ENCODE data around the gene ZNF629.
A peak's percentile ranks its signal among the peaks of the same experiment; 100 is the strongest.

The ZNF629 gene

GRCh38 chr16:30766206-30766932 lies 20.6 kb downstream of the ZNF629 start:
- DNase-seq = no peak

- DNase-seq = no peak
Measured at GRCh38 chr16:30764816-30765465, 22.1 kb downstream of the ZNF629 start.

GRCh38 chr16:30764086-30764485 lies 22.9 kb downstream of the ZNF629 start:
- DNase-seq = no peak

GRCh38 chr16:30762991-30763725 lies 23.8 kb downstream of the ZNF629 start:
- DNase-seq = no peak

GRCh38 chr16:30761928-30762902 lies 24.8 kb downstream of the ZNF629 start, which contains the start of the genes CFAP119 and RNF40:
Gene CFAP119 (minus strand): TSS chr16:30762062. CDS start chr16:30761748, 314 bp downstream.
Gene RNF40 (plus strand): TSS chr16:30762322. CDS start chr16:30762546, 224 bp downstream.
- DNase-seq = peak; percentile 98

GRCh38 chr16:30761427-30761927 lies 25.5 kb downstream of the ZNF629 start:
- DNase-seq = no peak

- DNase-seq = no peak
Measured at GRCh38 chr16:30760577-30761426, 26.2 kb downstream of the ZNF629 start.

- no peak for DNase-seq
Measured at GRCh38 chr16:30760001-30760559, 26.9 kb downstream of the ZNF629 start.

- no peak for DNase-seq
Measured at GRCh38 chr16:30758988-30759491, 28.0 kb downstream of the ZNF629 start.

GRCh38 chr16:30757316-30757715 lies 29.7 kb downstream of the ZNF629 start:
- no peak for DNase-seq

- no peak for DNase-seq
Measured at GRCh38 chr16:30756781-30757100, 30.3 kb downstream of the ZNF629 start.

- DNase-seq = no peak
Measured at GRCh38 chr16:30755955-30756780, 30.8 kb downstream of the ZNF629 start.

- DNase-seq = no peak
Measured at GRCh38 chr16:30753596-30753995, 33.4 kb downstream of the ZNF629 start.

GRCh38 chr16:30750876-30751465 lies 36.0 kb downstream of the ZNF629 start:
- no peak for DNase-seq

- no peak for DNase-seq
Measured at GRCh38 chr16:30750201-30750600, 36.8 kb downstream of the ZNF629 start.

GRCh38 chr16:30748634-30749445 lies 38.2 kb downstream of the ZNF629 start:
- peak; percentile 27 for DNase-seq

GRCh38 chr16:30747799-30748633 lies 39.0 kb downstream of the ZNF629 start, which contains the start of gene PHKG2:
Gene PHKG2 (plus strand): TSS chr16:30748425. CDS start chr16:30748821, 396 bp downstream.
- peak; percentile 99 for DNase-seq

All from fibroblast of upper back skin (primary cell).